Ishikawa (cell line): ENCODE measurements around the gene ZFAND3.

Experiments used
- CEBPB ChIP-seq: IDR thresholded peaks from 2 replicates; pipeline ENCODE4 v1.6.1; 2012
- CREB1 ChIP-seq: IDR thresholded peaks from 2 replicates; pipeline ENCODE4 v1.6.1; 2012; ENCODE audit warnings: low read depth
- EGR1 ChIP-seq: IDR thresholded peaks from 2 replicates; pipeline ENCODE4 v1.6.1; 2012
- EP300 ChIP-seq: IDR thresholded peaks from 2 replicates; pipeline ENCODE4 v1.6.1; 2012; ENCODE audit warnings: borderline replicate concordance
- FOXM1 ChIP-seq: IDR thresholded peaks from 2 replicates; pipeline ENCODE4 v1.6.1; 2012; ENCODE audit warnings: low read depth, borderline replicate concordance
- NFIC ChIP-seq: IDR thresholded peaks from 2 replicates; pipeline ENCODE4 v1.6.1; 2012
- RAD21 ChIP-seq: IDR thresholded peaks from 2 replicates; pipeline ENCODE4 v1.6.1; 2012; ENCODE audit warnings: low read depth
- TAF1 ChIP-seq: IDR thresholded peaks from 2 replicates; pipeline ENCODE4 v1.6.1; 2012; ENCODE audit warnings: low read depth, mild to moderate bottlenecking
- TEAD4 ChIP-seq: IDR thresholded peaks from 2 replicates; pipeline ENCODE4 v1.6.1; 2012
- YY1 ChIP-seq: IDR thresholded peaks from 2 replicates; pipeline ENCODE4 v1.6.1; 2012; ENCODE audit warnings: low read depth
- TF ChIP-seq, protein P1 (sequence below): IDR thresholded peaks from 2 replicates; pipeline ENCODE4 v1.6.1; 2012; ENCODE audit warnings: low read depth, mild to moderate bottlenecking
- TF ChIP-seq, protein P2 (sequence below): IDR thresholded peaks from 2 replicates; pipeline ENCODE4 v1.6.1; 2012
- TF ChIP-seq, protein P3 (sequence below): IDR thresholded peaks from 2 replicates; pipeline ENCODE4 v1.6.1; 2012

DNA sequence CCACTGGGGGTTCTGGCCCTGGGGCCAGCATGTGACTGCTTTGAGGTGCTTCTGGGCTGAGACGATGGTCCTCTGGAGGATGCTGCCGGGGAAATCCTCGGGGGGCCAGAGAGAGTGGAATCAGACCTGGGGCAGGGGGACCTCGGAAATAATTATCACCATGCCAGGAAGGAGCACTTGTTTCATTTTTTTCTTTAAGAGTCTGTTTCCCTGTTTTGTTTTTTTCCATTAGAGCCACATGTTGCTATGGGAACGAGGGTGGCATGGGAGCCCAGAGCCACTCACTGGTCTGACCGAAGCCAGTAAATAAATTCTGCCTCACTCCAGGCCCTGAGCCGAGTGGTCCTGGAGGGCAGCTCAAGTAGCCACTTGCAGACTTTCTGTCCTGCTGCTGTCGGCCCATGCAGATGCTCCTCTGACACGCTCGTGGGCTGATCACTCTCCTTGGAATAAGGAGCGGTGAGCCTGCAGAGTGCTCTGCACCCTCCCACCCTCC lies 365.1 kb downstream of the ZFAND3 start:
- TF ChIP-seq RAD21 (no peak), TAF1 (no peak), FOXM1 (no peak), EP300 (no peak), CEBPB (no peak), YY1 (no peak), NFIC (no peak), TEAD4 (no peak), EGR1 (no peak), CREB1 (no peak)
- TF ChIP-seq, protein P1, sequence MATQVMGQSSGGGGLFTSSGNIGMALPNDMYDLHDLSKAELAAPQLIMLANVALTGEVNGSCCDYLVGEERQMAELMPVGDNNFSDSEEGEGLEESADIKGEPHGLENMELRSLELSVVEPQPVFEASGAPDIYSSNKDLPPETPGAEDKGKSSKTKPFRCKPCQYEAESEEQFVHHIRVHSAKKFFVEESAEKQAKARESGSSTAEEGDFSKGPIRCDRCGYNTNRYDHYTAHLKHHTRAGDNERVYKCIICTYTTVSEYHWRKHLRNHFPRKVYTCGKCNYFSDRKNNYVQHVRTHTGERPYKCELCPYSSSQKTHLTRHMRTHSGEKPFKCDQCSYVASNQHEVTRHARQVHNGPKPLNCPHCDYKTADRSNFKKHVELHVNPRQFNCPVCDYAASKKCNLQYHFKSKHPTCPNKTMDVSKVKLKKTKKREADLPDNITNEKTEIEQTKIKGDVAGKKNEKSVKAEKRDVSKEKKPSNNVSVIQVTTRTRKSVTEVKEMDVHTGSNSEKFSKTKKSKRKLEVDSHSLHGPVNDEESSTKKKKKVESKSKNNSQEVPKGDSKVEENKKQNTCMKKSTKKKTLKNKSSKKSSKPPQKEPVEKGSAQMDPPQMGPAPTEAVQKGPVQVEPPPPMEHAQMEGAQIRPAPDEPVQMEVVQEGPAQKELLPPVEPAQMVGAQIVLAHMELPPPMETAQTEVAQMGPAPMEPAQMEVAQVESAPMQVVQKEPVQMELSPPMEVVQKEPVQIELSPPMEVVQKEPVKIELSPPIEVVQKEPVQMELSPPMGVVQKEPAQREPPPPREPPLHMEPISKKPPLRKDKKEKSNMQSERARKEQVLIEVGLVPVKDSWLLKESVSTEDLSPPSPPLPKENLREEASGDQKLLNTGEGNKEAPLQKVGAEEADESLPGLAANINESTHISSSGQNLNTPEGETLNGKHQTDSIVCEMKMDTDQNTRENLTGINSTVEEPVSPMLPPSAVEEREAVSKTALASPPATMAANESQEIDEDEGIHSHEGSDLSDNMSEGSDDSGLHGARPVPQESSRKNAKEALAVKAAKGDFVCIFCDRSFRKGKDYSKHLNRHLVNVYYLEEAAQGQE, result no peak
- TF ChIP-seq, protein P2, sequence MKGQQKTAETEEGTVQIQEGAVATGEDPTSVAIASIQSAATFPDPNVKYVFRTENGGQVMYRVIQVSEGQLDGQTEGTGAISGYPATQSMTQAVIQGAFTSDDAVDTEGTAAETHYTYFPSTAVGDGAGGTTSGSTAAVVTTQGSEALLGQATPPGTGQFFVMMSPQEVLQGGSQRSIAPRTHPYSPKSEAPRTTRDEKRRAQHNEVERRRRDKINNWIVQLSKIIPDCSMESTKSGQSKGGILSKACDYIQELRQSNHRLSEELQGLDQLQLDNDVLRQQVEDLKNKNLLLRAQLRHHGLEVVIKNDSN, result no peak
- TF ChIP-seq, protein P3, sequence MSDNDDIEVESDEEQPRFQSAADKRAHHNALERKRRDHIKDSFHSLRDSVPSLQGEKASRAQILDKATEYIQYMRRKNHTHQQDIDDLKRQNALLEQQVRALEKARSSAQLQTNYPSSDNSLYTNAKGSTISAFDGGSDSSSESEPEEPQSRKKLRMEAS, result no peak
